ENCODE data around the gene IL17RC. TPM values are rescaled to one million over a fixed set of nuclear protein-coding genes. Genes with fewer than 3 reads are reported as not detected.

The IL17RC gene
- total and polyA plus RNA-seq, 2 of the 8 experiments (the other 6 are each of a cell fraction or from before 2014, with no cell fraction given) = 11.8 to 13.0 TPM

- TF ChIP-seq SUZ12 (IDR thresholded peaks at IDR 0.05; ENCODE audit: low read length) (no peak), SRF (IDR thresholded peaks at IDR 0.05; ENCODE audit: low read depth, low read length) (no peak), BCL11A (IDR thresholded peaks at IDR 0.05; ENCODE audit: low read depth in 2 of 2, low read length in 2 of 2) (no peak), PHF8 (conservative IDR thresholded peaks at IDR 0.05; ENCODE audit: low read depth, low read length) (no peak)
These were observed 38.2 kb downstream of the IL17RC start (continued) for GRCh38 chr3:9955067-9955502.
